Epithelial cell of esophagus (primary cell): ENCODE data around the gene UBE2E1.

ENCODE experiments used
- DNase-seq: peaks from one replicate; pipeline ENCODE4 v3.0.0; 2010; ENCODE audit warnings: low read depth
- H3K4me3 ChIP-seq: 2 replicates; pipeline ENCODE4 v1.5.1; 2011; ENCODE audit warnings: mild to moderate bottlenecking, low read length, control low read depth
- TF ChIP-seq, protein P1 (sequence below): IDR thresholded peaks from 2 replicates; pipeline ENCODE4 v1.5.1; 2011; ENCODE audit warnings: low read depth, mild to moderate bottlenecking, low read length, control low read depth, inconsistent platforms; ENCODE audit not compliant: insufficient read depth; ENCODE audit errors: missing control alignments

UBE2E1 gene

DNA sequence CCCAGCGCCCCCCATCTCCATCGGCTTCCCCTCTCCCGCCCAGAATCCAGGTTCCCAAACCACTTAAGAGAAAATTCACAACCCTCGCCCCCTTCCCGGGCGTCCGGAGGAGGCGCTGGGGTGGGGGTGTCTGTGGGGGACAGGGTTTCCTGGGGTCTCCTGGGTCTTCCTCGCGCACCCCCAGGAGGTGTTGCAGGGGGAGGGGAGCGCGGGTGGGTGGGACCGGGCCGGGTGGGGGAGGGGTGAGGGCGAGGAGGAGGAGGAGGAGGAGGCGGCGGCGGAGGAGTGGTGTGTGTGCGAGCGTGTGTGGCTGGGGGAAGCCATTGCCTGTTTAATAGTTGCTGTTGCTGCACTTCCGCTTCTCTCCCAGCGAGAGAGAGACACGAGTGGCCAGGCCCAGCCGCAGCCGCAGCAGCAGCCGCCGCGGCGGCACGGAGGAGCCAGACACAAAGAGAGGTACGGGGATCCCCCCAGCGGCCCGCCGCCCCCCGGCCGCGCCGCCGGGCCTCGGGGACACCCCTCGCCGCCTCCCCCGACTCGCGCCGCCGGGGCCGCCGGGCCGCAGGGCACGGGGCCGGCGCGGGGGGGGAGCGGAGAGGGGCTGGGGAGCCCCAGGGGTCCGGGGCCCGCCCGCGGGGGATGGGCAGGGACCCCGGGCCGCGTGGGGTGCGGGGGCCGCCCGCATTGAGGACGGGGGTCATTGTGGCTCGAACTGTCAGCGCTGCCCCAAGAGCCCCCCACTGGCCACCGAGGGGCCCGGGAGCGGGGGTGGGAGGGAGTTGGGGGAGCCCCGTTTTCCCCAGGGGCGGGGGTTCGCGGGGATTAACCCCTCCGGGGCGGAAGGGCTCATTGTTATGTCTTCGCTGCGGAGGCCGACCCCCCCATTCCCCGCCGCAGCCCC lies at the start of gene UBE2E1:
UBE2E1 (plus strand) TSS at position 323 of the 901 bp plus-strand sequence. CDS start 1,315 bp downstream, outside the sequence.
- H3K4me3 ChIP-seq: peak within 1 kb of the TSS; percentile 71
- TF ChIP-seq, protein P1, sequence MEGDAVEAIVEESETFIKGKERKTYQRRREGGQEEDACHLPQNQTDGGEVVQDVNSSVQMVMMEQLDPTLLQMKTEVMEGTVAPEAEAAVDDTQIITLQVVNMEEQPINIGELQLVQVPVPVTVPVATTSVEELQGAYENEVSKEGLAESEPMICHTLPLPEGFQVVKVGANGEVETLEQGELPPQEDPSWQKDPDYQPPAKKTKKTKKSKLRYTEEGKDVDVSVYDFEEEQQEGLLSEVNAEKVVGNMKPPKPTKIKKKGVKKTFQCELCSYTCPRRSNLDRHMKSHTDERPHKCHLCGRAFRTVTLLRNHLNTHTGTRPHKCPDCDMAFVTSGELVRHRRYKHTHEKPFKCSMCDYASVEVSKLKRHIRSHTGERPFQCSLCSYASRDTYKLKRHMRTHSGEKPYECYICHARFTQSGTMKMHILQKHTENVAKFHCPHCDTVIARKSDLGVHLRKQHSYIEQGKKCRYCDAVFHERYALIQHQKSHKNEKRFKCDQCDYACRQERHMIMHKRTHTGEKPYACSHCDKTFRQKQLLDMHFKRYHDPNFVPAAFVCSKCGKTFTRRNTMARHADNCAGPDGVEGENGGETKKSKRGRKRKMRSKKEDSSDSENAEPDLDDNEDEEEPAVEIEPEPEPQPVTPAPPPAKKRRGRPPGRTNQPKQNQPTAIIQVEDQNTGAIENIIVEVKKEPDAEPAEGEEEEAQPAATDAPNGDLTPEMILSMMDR: no peak
- peak; percentile 66 for DNase-seq

DNA sequence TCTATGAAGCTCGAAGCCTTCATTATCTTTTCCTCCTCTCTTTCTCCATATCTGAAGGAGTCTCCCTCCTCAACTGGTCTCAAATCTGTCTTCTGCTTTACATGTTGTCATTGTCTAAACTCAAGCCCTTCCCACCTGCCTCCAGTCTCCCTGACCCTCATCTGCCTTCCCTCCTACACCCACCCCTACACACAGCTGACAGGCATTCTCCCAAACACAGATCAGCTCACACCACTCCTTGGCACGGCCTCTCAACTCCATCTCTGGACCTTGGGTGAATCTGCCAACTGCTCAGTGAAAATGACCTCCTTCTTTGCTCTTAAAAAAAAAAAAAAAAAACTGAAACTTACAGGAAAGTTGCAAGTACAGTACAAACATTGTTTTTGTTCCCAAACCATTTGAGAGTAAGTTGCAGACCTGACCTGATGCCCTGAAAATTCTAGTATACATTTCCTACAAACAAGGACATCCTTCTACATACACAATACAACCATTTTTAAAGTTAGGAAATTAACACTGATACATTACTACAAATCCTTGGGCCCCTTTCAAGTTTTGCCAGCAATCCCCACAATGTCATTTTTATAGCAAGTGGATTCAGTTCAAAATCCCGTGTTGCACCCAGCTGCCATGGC lies 49.4 kb upstream of the UBE2E1 start:
- DNase-seq: no peak
- TF ChIP-seq, protein P1: no peak
- no peak overlapping the region for H3K4me3 ChIP-seq

DNA sequence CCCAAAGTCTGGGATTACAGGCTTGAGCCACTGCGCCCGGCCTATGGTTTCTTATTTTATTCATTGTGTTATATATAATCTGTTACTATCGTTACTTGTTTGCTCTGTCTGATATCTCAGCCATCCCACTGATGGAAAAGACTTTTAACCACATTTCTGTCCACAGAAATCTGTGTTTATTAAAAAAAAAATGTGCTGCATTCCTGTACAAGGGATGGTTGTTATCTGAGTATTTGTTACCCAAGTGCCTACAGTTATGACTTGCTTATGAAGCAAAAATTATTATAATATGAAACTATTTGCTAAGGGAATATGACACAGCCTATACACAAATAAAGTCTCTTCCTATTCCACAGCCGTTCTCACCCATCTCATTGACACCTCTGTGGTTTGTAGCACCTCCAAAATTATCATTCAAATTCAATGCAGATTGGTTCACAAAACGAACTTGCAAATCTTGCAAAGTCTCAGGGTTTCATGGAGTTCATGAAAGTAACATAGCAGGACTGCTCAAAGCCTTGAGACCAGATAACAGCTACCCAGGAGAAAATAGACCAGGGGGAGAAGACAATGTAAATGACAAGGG lies 47.4 kb upstream of the UBE2E1 start:
- no peak overlapping the region for H3K4me3 ChIP-seq
- no peak for DNase-seq
- TF ChIP-seq, protein P1: no peak

DNA sequence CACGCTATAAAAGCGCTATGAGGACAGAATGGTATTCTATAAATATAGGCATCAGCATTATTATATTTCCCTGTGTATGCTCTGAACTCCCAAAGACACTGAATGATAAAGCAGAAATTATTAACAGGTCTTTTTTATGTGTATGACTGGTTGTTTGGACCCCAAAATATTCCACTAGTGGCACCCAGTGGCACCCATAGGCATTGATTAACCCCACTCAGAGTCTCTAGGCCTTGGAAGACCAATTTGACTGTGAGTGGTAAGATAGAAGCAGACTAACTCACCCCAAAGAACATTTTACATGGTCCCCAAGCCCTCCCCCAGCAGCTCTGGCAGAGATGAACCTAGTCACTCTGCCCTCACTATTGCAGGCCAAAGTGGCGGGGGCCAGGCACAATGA lies 45.4 kb upstream of the UBE2E1 start:
- H3K4me3 ChIP-seq: no peak overlapping the region
- TF ChIP-seq, protein P1: peak; percentile 11
- no peak for DNase-seq

DNA sequence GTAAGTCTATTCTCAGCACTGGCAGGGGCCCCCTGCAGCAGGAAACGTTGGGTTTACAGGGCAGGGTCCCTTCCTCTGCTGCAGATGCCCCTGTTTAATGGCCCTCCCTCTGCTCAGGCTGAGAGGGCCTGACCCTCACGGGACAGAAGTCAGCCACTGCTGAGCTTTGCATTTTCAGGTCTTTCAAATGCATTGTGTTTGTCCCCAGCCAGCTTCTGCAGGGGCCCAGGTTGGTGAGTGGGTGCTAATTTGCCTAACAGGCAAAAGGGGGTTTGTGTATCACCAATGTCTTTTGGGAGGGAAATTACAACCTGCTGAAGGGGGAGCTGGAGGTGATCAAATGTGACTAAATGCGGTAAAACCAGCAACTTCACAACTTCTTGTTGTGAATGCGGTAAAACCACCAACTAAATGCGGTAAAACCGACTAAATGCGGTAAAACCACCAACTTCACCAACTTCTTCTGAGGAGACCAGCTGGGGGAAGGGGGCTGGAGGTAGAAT lies 44.8 kb upstream of the UBE2E1 start:
- TF ChIP-seq, protein P1: no peak
- no peak overlapping the region for H3K4me3 ChIP-seq
- DNase-seq: no peak

DNA sequence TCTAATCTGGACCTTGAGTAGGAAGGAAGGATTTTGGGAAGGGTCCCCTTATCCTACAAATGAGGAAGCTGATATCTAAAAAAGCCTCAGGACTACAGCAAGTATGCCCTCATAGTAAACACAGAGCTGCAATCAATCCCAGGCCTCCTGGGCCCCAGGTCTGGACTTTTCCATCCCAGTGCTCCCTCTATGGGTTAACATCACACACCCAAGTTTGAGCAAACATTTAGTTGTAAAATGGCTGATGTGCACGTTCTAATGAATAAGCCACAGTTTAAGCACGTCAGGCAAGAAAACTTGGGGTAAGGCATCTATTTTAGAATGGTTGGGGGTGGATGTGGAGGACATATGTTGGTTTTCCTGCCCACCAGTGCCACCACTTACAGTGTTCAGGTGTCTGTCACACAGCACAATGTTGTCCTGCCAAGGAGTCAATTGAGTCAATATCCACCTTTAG lies 44.3 kb upstream of the UBE2E1 start:
- TF ChIP-seq, protein P1: peak; percentile 75
- peak; percentile 73 for DNase-seq
- H3K4me3 ChIP-seq: no peak overlapping the region
